GM18526 (cell line): ENCODE data around the gene GTPBP4.

ENCODE experiments used
- POLR2A ChIP-seq: IDR thresholded peaks from 3 replicates; pipeline ENCODE4 v1.6.1; 2011; ENCODE audit not compliant: insufficient read length; ENCODE audit errors: extremely low read depth

Gene GTPBP4

DNA sequence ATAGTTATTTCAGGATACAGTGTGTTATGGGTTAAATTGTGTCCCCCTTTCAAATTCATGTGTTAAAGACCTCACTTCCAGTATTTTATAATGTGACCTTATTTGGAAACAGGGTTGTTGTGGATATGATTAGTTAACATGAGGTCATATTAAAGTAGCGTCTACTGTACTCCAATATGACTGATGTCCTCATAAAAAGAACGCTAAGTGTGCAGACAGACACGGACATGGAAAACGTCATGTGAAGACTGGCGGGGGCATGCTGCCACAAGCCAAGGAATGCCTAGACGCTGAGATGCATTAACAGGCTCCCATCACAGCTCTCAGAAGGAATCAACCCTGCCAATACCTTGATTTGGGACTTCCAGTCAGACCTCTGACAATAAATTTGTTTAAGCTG, 66.5 kb downstream of the GTPBP4 start:
- TF ChIP-seq POLR2A, result no peak

DNA sequence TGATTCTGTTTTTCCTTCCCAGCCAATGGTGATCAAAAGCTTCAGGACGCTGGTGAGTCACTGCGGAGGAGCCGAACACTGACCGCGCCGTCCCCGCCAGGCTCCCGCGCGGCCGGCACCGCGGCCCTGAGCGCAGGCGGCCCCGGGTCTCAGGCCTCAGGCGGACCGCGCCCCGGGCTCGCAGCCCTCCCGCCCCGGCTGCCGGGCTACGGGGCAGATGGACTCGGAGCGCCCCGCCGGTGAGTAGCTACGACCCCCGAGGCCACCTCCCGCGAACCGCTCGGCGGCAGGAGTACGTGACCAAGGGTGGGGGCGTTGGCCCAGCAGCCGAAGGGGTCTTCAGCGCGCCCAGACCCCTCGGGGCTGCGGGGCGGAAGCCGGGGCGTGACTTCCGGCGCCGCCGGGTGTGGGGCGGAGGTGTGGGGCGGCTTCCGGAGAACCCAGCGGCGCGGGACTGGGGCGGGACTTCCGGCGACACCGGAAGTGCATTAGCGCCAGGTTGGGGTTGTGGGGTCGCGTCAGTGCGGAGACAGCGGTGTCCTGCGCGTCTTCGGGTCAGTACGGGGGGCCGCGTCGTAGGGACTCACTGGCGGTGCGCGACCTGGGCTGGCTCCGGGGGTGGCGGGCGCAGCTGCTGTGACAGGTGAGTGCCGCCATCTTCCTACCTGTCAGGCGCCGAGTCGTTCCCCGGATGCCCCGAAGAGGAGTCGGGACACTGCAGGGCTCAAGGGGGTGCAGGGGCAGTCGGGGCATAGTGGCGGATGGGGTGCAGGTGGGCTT, 68.3 kb downstream of the GTPBP4 start, which contains the start of gene WDR37:
Gene WDR37, plus strand, starts transcription at position 60 of the 780 bp plus-strand sequence. CDS start 15,771 bp downstream, outside the sequence.
- TF ChIP-seq POLR2A, result peak; percentile 71

- TF ChIP-seq POLR2A, result no peak
Measured at GRCh38 chr10:1057106-1057657, 68.9 kb downstream of the GTPBP4 start.

DNA sequence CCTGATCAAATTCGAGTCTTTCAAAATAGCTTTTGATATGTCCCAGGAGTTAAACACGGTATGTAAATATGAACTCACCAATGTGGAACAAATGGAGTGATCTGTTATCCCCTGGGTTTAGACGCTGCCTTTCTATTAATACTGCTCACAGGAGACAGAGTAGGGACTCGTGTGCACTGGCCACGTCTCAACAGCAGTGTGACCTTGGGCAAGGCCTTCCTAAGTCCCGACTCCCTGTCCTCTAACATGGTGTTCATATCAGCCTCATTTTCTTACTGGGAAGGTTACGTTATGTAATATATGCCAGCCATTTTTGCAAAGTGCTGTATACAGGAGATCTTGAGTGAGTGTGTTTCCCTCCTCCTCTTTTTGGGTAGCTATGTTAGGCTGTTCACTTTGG, 69.8 kb downstream of the GTPBP4 start:
- TF ChIP-seq POLR2A, result no peak

DNA sequence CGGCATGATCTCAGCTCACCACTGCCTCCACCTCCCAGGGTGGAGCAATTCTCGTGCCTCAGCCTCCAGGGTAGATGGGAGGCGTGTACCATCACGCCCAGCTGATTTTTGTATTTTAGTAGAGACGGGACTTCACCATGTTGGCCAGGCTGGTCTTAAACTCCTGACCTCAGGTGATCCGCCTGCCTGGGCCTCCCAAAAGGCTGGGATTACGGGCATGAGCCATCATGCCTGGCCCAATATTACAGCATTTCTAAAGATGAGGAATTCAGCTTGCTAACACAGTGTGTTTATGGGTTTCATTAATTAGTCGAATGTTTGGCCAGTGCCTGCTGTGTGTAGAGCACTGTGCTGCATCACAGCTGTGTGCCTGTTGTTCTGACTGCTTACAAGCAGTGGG, 71.7 kb downstream of the GTPBP4 start:
- no peak for TF ChIP-seq POLR2A

GRCh38 chr10:1061930-1062774, 73.9 kb downstream of the GTPBP4 start:
- TF ChIP-seq POLR2A, result no peak

- TF ChIP-seq POLR2A, result no peak
Measured at GRCh38 chr10:1063232-1063865, 75.1 kb downstream of the GTPBP4 start.

GRCh38 chr10:1064964-1065247, 76.7 kb downstream of the GTPBP4 start:
- TF ChIP-seq POLR2A, result no peak

GRCh38 chr10:1068380-1069361, 80.4 kb downstream of the GTPBP4 start:
- TF ChIP-seq POLR2A, result no peak
